SK-N-SH (cell line): Measurements from ENCODE around the gene CCL26.

Experiments used
- CTCF ChIP-seq: fragments of 200-600 bp; sonication (generic); IDR thresholded peaks from 2 replicates; pipeline ENCODE4 v1.6.1; 2017; ENCODE audit warnings: antibody characterized with exemption, mild to moderate bottlenecking, moderate library complexity
- EP300 ChIP-seq, 2 experiments: IDR thresholded peaks; 2 replicates each; pipeline versions ENCODE4 v1.4.0 to v1.6.1; 2012; ENCODE audit warnings: borderline replicate concordance in 1 of 2, low read depth in 1 of 2, low read length in 1 of 2
- FOXJ3 ChIP-seq: sonication (generic); formaldehyde crosslinking; IDR thresholded peaks from 2 replicates; pipeline ENCODE4 v1.5.1; 2020; ENCODE audit warnings: mild to moderate bottlenecking, missing genetic modification reagents
- NRF1 ChIP-seq: IDR thresholded peaks from 2 replicates; pipeline ENCODE4 v1.6.1; 2012; ENCODE audit warnings: low read depth, mild to moderate bottlenecking, low read length
- RFX5 ChIP-seq: IDR thresholded peaks from 2 replicates; pipeline ENCODE4 v1.6.1; 2012; ENCODE audit warnings: mild to moderate bottlenecking, improper control_type of control experiment, low read length
- TCF12 ChIP-seq: IDR thresholded peaks from 2 replicates; pipeline ENCODE4 v1.4.0; 2012

- TF ChIP-seq CTCF = no peak
- no peak for TF ChIP-seq TCF12
- no peak for TF ChIP-seq FOXJ3 (CRISPR knock-in tag)
- no peak for TF ChIP-seq RFX5
- TF ChIP-seq EP300 (IDR thresholded peaks at IDR 0.05; ENCODE audit: borderline replicate concordance in 1 of 2, low read depth in 1 of 2, low read length in 1 of 2) = no peak
- no peak for TF ChIP-seq NRF1
Measured at GRCh38 chr7:75719626-75720025, 52.4 kb downstream of the CCL26 start.
